Esophagus squamous epithelium (tissue), 5 donors: Measurements from ENCODE around the gene SGK1. TPM values are rescaled to one million over a fixed set of nuclear protein-coding genes. Genes with fewer than 3 reads are reported as not detected.
A peak's percentile ranks its signal among the peaks of the same experiment; 100 is the strongest.

ENCODE experiments used
- DNase-seq: peaks from one replicate; lab custom pipeline; 2025; lab: John Stamatoyannopoulos, UW
- H3K27ac ChIP-seq, 4 donors: fragments of 200-600 bp; sonication (generic); one replicate each; pipeline ENCODE4 v1.5.1; 2016 to 2019; ENCODE audit warnings: mild to moderate bottlenecking in 1 of 4
- H3K27me3 ChIP-seq, 4 donors: fragments of 200-600 bp; sonication (generic); 1 replicate in 3 of 4; 2 replicates in 1 of 4; pipeline versions ENCODE4 v1.5.1 to v1.6.0; 2017 to 2021; ENCODE audit warnings: antibody characterized with exemption in 1 of 4
- H3K36me3 ChIP-seq, 3 donors: fragments of 200-600 bp; sonication (generic); one replicate each; pipeline ENCODE4 v1.5.1; 2016 to 2019
- H3K4me1 ChIP-seq, 3 donors: fragments of 200-600 bp; sonication (generic); one replicate each; pipeline ENCODE4 v1.5.1; 2017 to 2019
- H3K4me3 ChIP-seq, 4 donors: fragments of 200-600 bp; sonication (generic); 1 replicate in 3 of 4; 2 replicates in 1 of 4; pipeline ENCODE4 v1.5.1; 2016 to 2019; ENCODE audit warnings: mild to moderate bottlenecking in 2 of 4, moderate library complexity in 1 of 4
- H3K9me3 ChIP-seq, 3 donors: fragments of 200-600 bp; sonication (generic); one replicate each; pipeline ENCODE4 v1.5.1; 2016 to 2019
- CTCF ChIP-seq, 6 experiments: fragments of 450-650 bp in 4 of 6; fragments of 200-600 bp in 2 of 6; sonication (generic) in 2 of 6; IDR thresholded peaks; one replicate each; pipeline ENCODE4 v1.5.1; 2016 to 2019; ENCODE audit warnings: antibody characterized with exemption in 6 of 6, mild to moderate bottlenecking in 4 of 6, moderate library complexity in 4 of 6
- POLR2A ChIP-seq, 4 donors: fragments of 450-650 bp; IDR thresholded peaks; one replicate each; pipeline ENCODE4 v1.6.1; 2017; ENCODE audit warnings: antibody characterized with exemption in 4 of 4, mild to moderate bottlenecking in 4 of 4, moderate library complexity in 3 of 4
- WGBS, 2 donors: methylation state at CpG; one replicate each; pipeline ENCODE4 v1.1.5; 2018; 5-methylcytosine and 5-hydroxymethylcytosine counted together
- intact Hi-C: fragments of 100-400 bp; cut with DNase I; formaldehyde crosslinking; loops from one replicate; pipeline ENCODE4 v1.15.0; 2022
- total RNA-seq, 4 donors: library from RNA; depleted of rRNA; stranded (reverse); fragments of >200 nt; gene quantifications; one replicate each; pipeline ENCODE4 v1.1.0, GENCODE V29; 2016
- donor health status: DM: yes; HTN: yes; CAD: no.

SGK1 gene
- total RNA-seq, 4 donors from 2014 or later: 93.8 to 170 (median 154) TPM

- Histone ChIP-seq H3K27me3 (no peaks in the 10 kb centered on the region), H3K36me3 (peaks cover 25 to 64% (median 31%) of the 10 kb centered on the region in 3 donors), H3K4me3 (peak overlapping the region in 3 of 4 donors; percentile 78 to 82 (median 80)), H3K4me1 (peaks cover 11 to 49% (median 18%) of the 10 kb centered on the region in 3 donors), H3K27ac (peak overlapping the region in 3 of 4 donors; percentile 32 to 97 (median 53)), H3K9me3 (no peaks in the 10 kb centered on the region)
- WGBS, 2 donors: 41 to 55% methylated on average over 21 to 22 of the region's 23 CpGs
- no peak for DNase-seq
- no peak for TF ChIP-seq POLR2A (IDR thresholded peaks at IDR 0.05)
- no peak for TF ChIP-seq CTCF (IDR thresholded peaks at IDR 0.05)
- intact Hi-C loops: loop anchor here (5.0 to 10.0 kb wide), 5 partner anchors 277 to 712 kb away; no protein-coding TSS in a partner anchor
Measured at GRCh38 chr6:134169871-134170486, 147.9 kb downstream of the SGK1 start.

GRCh38 chr6:134168590-134169208 is 149.2 kb downstream of the SGK1 start:
- DNase-seq: no peak
- Histone ChIP-seq H3K9me3 (no peaks in the 10 kb centered on the region), H3K36me3 (peaks cover 24 to 63% (median 31%) of the 10 kb centered on the region in 3 donors), H3K27me3 (no peaks in the 10 kb centered on the region), H3K27ac (no peak overlapping the region), H3K4me1 (peaks cover 11 to 47% (median 18%) of the 10 kb centered on the region in 3 donors), H3K4me3 (no peak overlapping the region)
- TF ChIP-seq POLR2A (IDR thresholded peaks at IDR 0.05) (no peak), CTCF (IDR thresholded peaks at IDR 0.05) (no peak)
- WGBS, 2 donors: 87 to 88% methylated on average over 6 to 8 of the region's 8 CpGs
- intact Hi-C loops: loop anchor here (5.0 kb wide), 2 partner anchors 654 to 714 kb away; no protein-coding TSS in a partner anchor

GRCh38 chr6:134166511-134167261 is 151.2 kb downstream of the SGK1 start:
- WGBS, 2 donors: 77 to 83% methylated on average over 3 to 7 of the region's 7 CpGs
- intact Hi-C loops: loop anchor here (5.0 kb wide), 2 partner anchors 656 to 716 kb away; no protein-coding TSS in a partner anchor
- Histone ChIP-seq H3K4me3 (no peak overlapping the region), H3K4me1 (peaks cover 2 to 27% (median 11%) of the 10 kb centered on the region in 3 donors), H3K27me3 (no peaks in the 10 kb centered on the region), H3K9me3 (no peaks in the 10 kb centered on the region), H3K27ac (no peak overlapping the region), H3K36me3 (peaks cover 6 to 43% (median 21%) of the 10 kb centered on the region in 3 donors)
- DNase-seq: no peak
- no peak for TF ChIP-seq POLR2A (IDR thresholded peaks at IDR 0.05)
- no peak for TF ChIP-seq CTCF (IDR thresholded peaks at IDR 0.05)

GRCh38 chr6:134165561-134166201 is 152.2 kb downstream of the SGK1 start:
- peaks cover 0 to 17% (median 9%) of the 10 kb centered on the region in 3 donors for H3K4me1 ChIP-seq
- no peak for DNase-seq
- peaks cover 0 to 33% (median 13%) of the 10 kb centered on the region in 3 donors for H3K36me3 ChIP-seq
- H3K27ac ChIP-seq: no peak overlapping the region
- intact Hi-C loops: loop anchor here (5.0 kb wide), 2 partner anchors 657 to 717 kb away; no protein-coding TSS in a partner anchor
- TF ChIP-seq CTCF (IDR thresholded peaks at IDR 0.05) (no peak), POLR2A (IDR thresholded peaks at IDR 0.05) (no peak)
- H3K9me3 ChIP-seq: no peaks in the 10 kb centered on the region
- H3K4me3 ChIP-seq: no peak overlapping the region
- WGBS, 2 donors: 83 to 93% methylated on average over 5 of the region's 5 CpGs
- no peaks in the 10 kb centered on the region for H3K27me3 ChIP-seq
